HepG2 (cell line): Measurements from ENCODE around the gene AFF2. TPM values are rescaled to one million over a fixed set of nuclear protein-coding genes. Genes with fewer than 3 reads are reported as not detected.

Experiments
- ATAC-seq: fragments of 200-7000 bp; cut with Tn5 transposase; 3 replicates; pipeline ENCODE4 v1.9.1; 2020; ENCODE audit warnings: mild to moderate bottlenecking, moderate library complexity
- BruUV-seq: library from RNA; stranded (reverse); fragments of 400-500 nt; replicated peaks from 2 replicates; lab custom pipeline; 2021; lab: Mats Ljungman, UMichigan
- CTCF ChIA-PET: fragments of 300-600 bp; formaldehyde crosslinking; extraction: SDS; loops from one replicate; lab custom pipeline; 2021; ENCODE audit warnings: low total read pairs, inconsistent platforms, low intra/inter-chr PET ratio; lab: Yijun Ruan, JAX
- POLR2A ChIA-PET: fragments of 350-600 bp; sonication (Branson Sonifier 250); formaldehyde crosslinking; loops from one replicate; lab custom pipeline; 2020; ENCODE audit warnings: antibody characterized with exemption, inconsistent platforms; lab: Yijun Ruan, JAX
- DNase-seq: peaks from one replicate; pipeline ENCODE4 v3.0.0-alpha.2; 2015; ENCODE audit warnings: low spot score
- FAIRE-seq: peaks from 3 replicates; lab custom pipeline; 2011; peaks lifted over from hg19 to GRCh38; lab: Jason Lieb, UNC
- H2AFZ ChIP-seq: one replicate; pipeline ENCODE4 v1.6.1; 2011; ENCODE audit warnings: low read length, inconsistent platforms
- H3K27ac ChIP-seq: fragments of 300-600 bp; 3 replicates; pipeline ENCODE4 v1.8.0; 2011; ENCODE audit warnings: mixed run types, mild to moderate bottlenecking, mixed read lengths, low read length, inconsistent platforms; ENCODE audit not compliant: insufficient read depth; ENCODE audit errors: extremely low read length
- H3K27me3 ChIP-seq, 2 experiments: fragments of 200-600 bp in 1 of 2; 2 replicates in 1 of 2; 3 replicates in 1 of 2; pipeline versions ENCODE4 v1.6.0 to v1.8.0; 2011; ENCODE audit warnings: low read length in 2 of 2, mild to moderate bottlenecking in 2 of 2, moderate library complexity in 2 of 2, inconsistent platforms in 1 of 2; ENCODE audit not compliant: insufficient read depth in 2 of 2, control insufficient read depth in 1 of 2
- H3K36me3 ChIP-seq, 2 experiments: fragments of 200-600 bp in 1 of 2; replicated peaks in 1 of 2; 2 replicates in 1 of 2; 3 replicates in 1 of 2; pipeline versions ENCODE4 v1.5.1 to v1.8.0; 2011; ENCODE audit warnings: low read length in 2 of 2, inconsistent platforms in 1 of 2; ENCODE audit not compliant: insufficient read depth in 2 of 2, control insufficient read depth in 1 of 2
- H3K4me1 ChIP-seq: 2 replicates; pipeline ENCODE4 v1.5.1; 2012; ENCODE audit warnings: low read length, inconsistent platforms; ENCODE audit not compliant: insufficient read depth
- H3K4me2 ChIP-seq: 2 replicates; pipeline ENCODE4 v1.6.0; 2011; ENCODE audit warnings: low read depth, low read length, inconsistent platforms
- H3K4me3 ChIP-seq, 3 experiments: fragments of 200-600 bp in 1 of 3; sonication (generic), shearing (Covaris generic) in 1 of 3; replicated peaks in 1 of 3; 2 replicates each; pipeline ENCODE4 v1.5.1; 2011 to 2016; ENCODE audit warnings: low read length in 3 of 3, inconsistent platforms in 2 of 3, low read depth in 2 of 3, mild to moderate bottlenecking in 2 of 3, control low read depth in 1 of 3, mixed read lengths in 1 of 3; ENCODE audit not compliant: insufficient read depth in 1 of 3
- H3K79me2 ChIP-seq: one replicate; pipeline ENCODE4 v1.6.1; 2011; ENCODE audit warnings: low read length, inconsistent platforms; ENCODE audit not compliant: insufficient read depth
- H3K9ac ChIP-seq: 2 replicates; pipeline ENCODE4 v1.6.0; 2011; ENCODE audit warnings: mild to moderate bottlenecking, low read depth, low read length, inconsistent platforms; ENCODE audit not compliant: insufficient read depth
- H3K9me3 ChIP-seq: 2 replicates; pipeline ENCODE4 v1.5.1; 2012; ENCODE audit warnings: mild to moderate bottlenecking, low read length
- H4K20me1 ChIP-seq: 2 replicates; pipeline ENCODE4 v1.6.0; 2011; ENCODE audit warnings: inconsistent platforms, mild to moderate bottlenecking, low read length, moderate library complexity; ENCODE audit not compliant: insufficient read depth
- CCAR2 ChIP-seq: fragments of 200-400 bp; formaldehyde crosslinking; optimal IDR thresholded peaks from 2 replicates; pipeline ENCODE3; 2018; ENCODE audit warnings: low read depth, mild to moderate bottlenecking, low read length, moderate library complexity
- CREB3 ChIP-seq: sonication (generic); formaldehyde crosslinking; IDR thresholded peaks from 2 replicates; pipeline ENCODE4 v1.5.0; 2020; ENCODE audit warnings: missing genetic modification reagents
- DNMT3B ChIP-seq: conservative IDR thresholded peaks from 2 replicates; pipeline ENCODE4 v1.6.1; 2016; ENCODE audit warnings: missing biosample characterization, control low read depth
- FOXP4 ChIP-seq: sonication (generic); formaldehyde crosslinking; IDR thresholded peaks from 2 replicates; pipeline ENCODE4 v1.4.0; 2020; ENCODE audit warnings: missing genetic modification reagents
- MTF2 ChIP-seq: sonication (generic); formaldehyde crosslinking; IDR thresholded peaks from 2 replicates; pipeline ENCODE4 v1.5.0; 2020; ENCODE audit warnings: missing genetic modification reagents, borderline replicate concordance
- MYC ChIP-seq: sonication (generic); formaldehyde crosslinking; IDR thresholded peaks from 2 replicates; pipeline ENCODE4 v1.9.0; 2021; ENCODE audit warnings: missing genetic modification reagents, borderline replicate concordance
- NCOA1 ChIP-seq: sonication (generic); formaldehyde crosslinking; IDR thresholded peaks from 2 replicates; pipeline ENCODE4 v1.9.0; 2021; ENCODE audit warnings: missing genetic modification reagents
- PPARG ChIP-seq: conservative IDR thresholded peaks from 2 replicates; pipeline ENCODE4 v1.6.1; 2016; ENCODE audit warnings: missing biosample characterization, missing genetic modification reagents
- RFXAP ChIP-seq: sonication (generic); formaldehyde crosslinking; IDR thresholded peaks from 2 replicates; pipeline ENCODE4 v1.4.0; 2020; ENCODE audit warnings: missing genetic modification reagents, borderline replicate concordance
- SSRP1 ChIP-seq: IDR thresholded peaks from 2 replicates; pipeline ENCODE4 v1.6.1; 2016; ENCODE audit warnings: control low read depth
- TEAD2 ChIP-seq: sonication (generic); formaldehyde crosslinking; IDR thresholded peaks from 2 replicates; pipeline ENCODE4 v1.9.0; 2021; ENCODE audit warnings: missing genetic modification reagents
- ZNF326 ChIP-seq: sonication (generic); formaldehyde crosslinking; IDR thresholded peaks from 2 replicates; pipeline ENCODE4 v1.4.0; 2020; ENCODE audit warnings: missing genetic modification reagents, borderline replicate concordance
- ZNF577 ChIP-seq: sonication (generic); formaldehyde crosslinking; IDR thresholded peaks from 2 replicates; pipeline ENCODE4 v1.4.0; 2020; ENCODE audit warnings: mild to moderate bottlenecking, low read depth, missing genetic modification reagents, borderline replicate concordance
- ZNF790 ChIP-seq: sonication (generic); formaldehyde crosslinking; IDR thresholded peaks from 2 replicates; pipeline ENCODE4 v1.8.0; 2022; ENCODE audit warnings: missing genetic modification reagents, mild to moderate bottlenecking, borderline replicate concordance
- WGBS: methylation state at CpG from one replicate; pipeline ENCODE4 v1.1.6; 2017; ENCODE audit warnings: low lambda C conversion rate; 5-methylcytosine and 5-hydroxymethylcytosine counted together
- in situ Hi-C: cut with HindIII; loops from 2 replicates; pipeline ENCODE4 v1.10.0; 2017; ENCODE audit warnings: low pct_unique_long_range_greater_than_20kb; ENCODE audit not compliant: extremely low pct_ligation_motif_present
- intact Hi-C: fragments of 100-400 bp; cut with micrococcal nuclease; formaldehyde crosslinking; loops from one replicate; pipeline ENCODE4 v1.10.0; 2022; ENCODE audit not compliant: unreplicated experiment
- polyA plus RNA-seq, 8 experiments: library from polyadenylated mRNA; depleted of rRNA in 3 of 8; stranded (reverse) in 7 of 8; unstranded in 1 of 8; fragments of >200 nt; fragmentation: Illumina TruSeq in 4 of 8; extraction: Trizol in 4 of 8; gene quantifications; 2 replicates each; pipeline versions ENCODE4 v1.2.1 to v1.2.3, GENCODE V29; 2011 to 2016; ENCODE audit warnings: low read depth in 4 of 8, missing spikeins in 1 of 8, mixed read lengths in 1 of 8; ENCODE audit not compliant: insufficient read depth in 1 of 8
- total RNA-seq, 5 experiments: library from RNA; depleted of rRNA; stranded (reverse); fragments of >200 nt; fragmentation: Illumina TruSeq; extraction: Trizol; gene quantifications; 2 replicates each; pipeline ENCODE4 v1.2.3, GENCODE V29; 2016; ENCODE audit warnings: low read depth in 1 of 5

Gene AFF2
- total and polyA plus RNA-seq, 2 of the 13 experiments (the other 11 are each of a cell fraction or from before 2014, with no cell fraction given): not detected

GRCh38 chrX:148658115-148658730, 157.8 kb downstream of the AFF2 start:
- H3K9me3 ChIP-seq: no peaks in the 10 kb centered on the region; the same call in 1 of the 2 replicates
- TF ChIP-seq TEAD2 (CRISPR knock-in tag): no peak
- TF ChIP-seq PPARG (CRISPR knock-in tag): no peak
- no peak for TF ChIP-seq FOXP4 (CRISPR knock-in tag)
- no peak for TF ChIP-seq MTF2 (CRISPR knock-in tag)
- TF ChIP-seq CREB3 (CRISPR knock-in tag): no peak
- TF ChIP-seq ZNF326 (CRISPR knock-in tag): no peak
- TF ChIP-seq ZNF790: no peak
- no peak for TF ChIP-seq DNMT3B (CRISPR knock-in tag)
- no peak for TF ChIP-seq ZNF577
- no peak for TF ChIP-seq MYC
- no peak for TF ChIP-seq SSRP1 (CRISPR knock-in tag)
- TF ChIP-seq NCOA1 (CRISPR knock-in tag): no peak
- TF ChIP-seq RFXAP (CRISPR knock-in tag): no peak
- no peak for TF ChIP-seq CCAR2
- no peak overlapping the region for H3K4me2 ChIP-seq
- no peak overlapping the region for H3K27ac ChIP-seq
- FAIRE-seq (no peak), DNase-seq (no peak), ATAC-seq (no peak)
- H2AFZ ChIP-seq: no peak overlapping the region
- no peaks in the 10 kb centered on the region for H4K20me1 ChIP-seq
- no TSS peak for BruUV-seq
- intact Hi-C loops: no loop called here
- H3K4me3 ChIP-seq: no peak overlapping the region
- no peaks in the 10 kb centered on the region for H3K36me3 ChIP-seq
- H3K27me3 ChIP-seq: no peaks in the 10 kb centered on the region
- ChIA-PET CTCF (no interaction called here), POLR2A (no interaction called here)
- no peaks in the 10 kb centered on the region for H3K4me1 ChIP-seq
- H3K9ac ChIP-seq: no peak overlapping the region
- no peaks in the 10 kb centered on the region for H3K79me2 ChIP-seq
- 4% methylated on average over 2 of the region's 4 CpGs for WGBS
- in situ Hi-C loops: no loop called here
